HEK293 (cell line): ENCODE data around the gene INPP5A.

ENCODE experiments used
- CTCF ChIP-seq: fragments of 450-650 bp; formaldehyde crosslinking; IDR thresholded peaks from 2 replicates; pipeline ENCODE4 v1.5.1; 2016; ENCODE audit warnings: missing biosample characterization, missing genetic modification characterization
- REST ChIP-seq: fragments of 450-650 bp; formaldehyde crosslinking; IDR thresholded peaks from 2 replicates; pipeline ENCODE4 v1.5.1; 2016; ENCODE audit warnings: missing biosample characterization, missing genetic modification characterization
- SP2 ChIP-seq: fragments of 450-650 bp; formaldehyde crosslinking; IDR thresholded peaks from 2 replicates; pipeline ENCODE4 v1.5.1; 2016; ENCODE audit warnings: missing biosample characterization, missing genetic modification characterization
- YY1 ChIP-seq: fragments of 450-650 bp; formaldehyde crosslinking; IDR thresholded peaks from 2 replicates; pipeline ENCODE4 v1.5.1; 2018; ENCODE audit warnings: missing biosample characterization, missing genetic modification characterization
- ZBTB26 ChIP-seq: fragments of 450-650 bp; formaldehyde crosslinking; optimal IDR thresholded peaks from 2 replicates; pipeline ENCODE3; 2016; ENCODE audit warnings: missing biosample characterization, mild to moderate bottlenecking, missing genetic modification characterization
- ZBTB7A ChIP-seq: fragments of 450-650 bp; formaldehyde crosslinking; IDR thresholded peaks from 2 replicates; pipeline ENCODE4 v1.5.1; 2016; ENCODE audit warnings: low read depth, missing biosample characterization, missing genetic modification characterization
- ZNF175 ChIP-seq: fragments of 450-650 bp; formaldehyde crosslinking; IDR thresholded peaks from 2 replicates; pipeline ENCODE4 v1.5.1; 2016; ENCODE audit warnings: missing biosample characterization, missing genetic modification characterization
- ZNF214 ChIP-seq: fragments of 450-650 bp; formaldehyde crosslinking; IDR thresholded peaks from 2 replicates; pipeline ENCODE4 v1.5.1; 2017; ENCODE audit warnings: missing biosample characterization, mild to moderate bottlenecking, missing genetic modification characterization, borderline replicate concordance
- ZNF24 ChIP-seq: fragments of 450-650 bp; formaldehyde crosslinking; IDR thresholded peaks from 2 replicates; pipeline ENCODE4 v1.5.1; 2016; ENCODE audit warnings: missing biosample characterization, missing genetic modification characterization
- ZNF48 ChIP-seq: fragments of 450-650 bp; formaldehyde crosslinking; IDR thresholded peaks from 2 replicates; pipeline ENCODE4 v1.5.1; 2016; ENCODE audit warnings: missing biosample characterization, missing genetic modification characterization
- ZNF518A ChIP-seq: fragments of 450-650 bp; formaldehyde crosslinking; conservative IDR thresholded peaks from 2 replicates; pipeline ENCODE4 v1.5.1; 2016; ENCODE audit warnings: low read depth, missing biosample characterization, missing genetic modification characterization

- TF ChIP-seq SP2 (tag by site-specific recombination) (no peak), CTCF (tag by site-specific recombination) (no peak), YY1 (tag by site-specific recombination) (no peak), ZNF24 (tag by site-specific recombination) (no peak), ZNF48 (tag by site-specific recombination) (no peak), ZBTB26 (tag by site-specific recombination) (no peak), ZNF214 (tag by site-specific recombination) (no peak), ZBTB7A (no peak), ZNF518A (tag by site-specific recombination) (no peak), ZNF175 (tag by site-specific recombination) (no peak), REST (no peak)
Observed at GRCh38 chr10:132792796-132793195, 255.2 kb downstream of the INPP5A start.
